HEK293 (cell line): ENCODE results near the gene ZNF48.

ENCODE experiments used
- CTCF ChIA-PET: fragments of 350-600 bp; formaldehyde crosslinking; extraction: SDS; loops from one replicate; lab custom pipeline; 2021; ENCODE audit warnings: antibody characterized with exemption; lab: Yijun Ruan, JAX
- POLR2A ChIA-PET: fragments of 300-600 bp; formaldehyde crosslinking; extraction: SDS; loops from one replicate; lab custom pipeline; 2020; ENCODE audit warnings: antibody characterized with exemption, inconsistent platforms; lab: Yijun Ruan, JAX
- H3K27ac ChIP-seq: fragments of 200-500 bp; sonication (Bioruptor generic); 2 replicates; pipeline ENCODE4 v1.5.1; 2014; ENCODE audit warnings: low read depth, low read length, control low read depth, inconsistent platforms; ENCODE audit errors: extremely low read depth
- H3K36me3 ChIP-seq, 2 experiments: fragments of 200-500 bp in 1 of 2; sonication (Bioruptor generic) in 1 of 2; 1 replicate in 1 of 2; 2 replicates in 1 of 2; pipeline ENCODE4 v1.5.1; 2014 to 2017; ENCODE audit warnings: inconsistent platforms in 2 of 2, low read length in 2 of 2; ENCODE audit not compliant: control insufficient read depth in 2 of 2, insufficient read depth in 1 of 2
- H3K4me1 ChIP-seq: fragments of 200-500 bp; sonication (Bioruptor generic); 2 replicates; pipeline ENCODE4 v1.5.1; 2014; ENCODE audit warnings: mild to moderate bottlenecking, low read length, inconsistent platforms; ENCODE audit not compliant: control insufficient read depth, insufficient read depth
- H3K4me3 ChIP-seq: 2 replicates; pipeline ENCODE4 v1.5.1; 2011; ENCODE audit warnings: low read depth, mild to moderate bottlenecking, control low read depth, low read length, moderate library complexity
- H3K9me3 ChIP-seq: fragments of 200-500 bp; sonication (Bioruptor generic); 2 replicates; pipeline ENCODE4 v1.5.1; 2014; ENCODE audit warnings: low read depth, low read length, inconsistent platforms; ENCODE audit not compliant: control insufficient read depth, insufficient read depth
- BCL11A ChIP-seq: fragments of 450-650 bp; formaldehyde crosslinking; IDR thresholded peaks from 2 replicates; pipeline ENCODE4 v1.5.1; 2016; ENCODE audit warnings: low read depth, missing biosample characterization, missing genetic modification characterization
- OSR2 ChIP-seq: fragments of 450-650 bp; formaldehyde crosslinking; IDR thresholded peaks from 2 replicates; pipeline ENCODE4 v1.5.1; 2016; ENCODE audit warnings: missing biosample characterization, missing genetic modification characterization
- SP3 ChIP-seq: fragments of 450-650 bp; formaldehyde crosslinking; IDR thresholded peaks from 2 replicates; pipeline ENCODE4 v1.5.1; 2016; ENCODE audit warnings: missing biosample characterization, missing genetic modification characterization
- YY1 ChIP-seq: fragments of 450-650 bp; formaldehyde crosslinking; IDR thresholded peaks from 2 replicates; pipeline ENCODE4 v1.5.1; 2018; ENCODE audit warnings: missing biosample characterization, missing genetic modification characterization
- ZIC2 ChIP-seq: fragments of 450-650 bp; formaldehyde crosslinking; IDR thresholded peaks from 2 replicates; pipeline ENCODE4 v1.5.1; 2016; ENCODE audit warnings: missing biosample characterization, missing genetic modification characterization
- ZNF10 ChIP-seq: fragments of 450-650 bp; formaldehyde crosslinking; IDR thresholded peaks from 2 replicates; pipeline ENCODE4 v1.5.1; 2017; ENCODE audit warnings: missing biosample characterization, missing genetic modification characterization
- ZNF133 ChIP-seq: fragments of 450-650 bp; formaldehyde crosslinking; IDR thresholded peaks from 2 replicates; pipeline ENCODE4 v1.5.1; 2016; ENCODE audit warnings: missing biosample characterization, missing genetic modification characterization
- ZNF223 ChIP-seq: fragments of 450-650 bp; formaldehyde crosslinking; IDR thresholded peaks from 2 replicates; pipeline ENCODE4 v1.5.1; 2016; ENCODE audit warnings: missing biosample characterization, missing genetic modification characterization
- ZNF366 ChIP-seq: fragments of 450-650 bp; formaldehyde crosslinking; conservative IDR thresholded peaks from 2 replicates; pipeline ENCODE4 v1.5.1; 2016; ENCODE audit warnings: missing biosample characterization, missing genetic modification characterization
- ZNF623 ChIP-seq: fragments of 450-650 bp; formaldehyde crosslinking; IDR thresholded peaks from 2 replicates; pipeline ENCODE4 v1.5.1; 2016; ENCODE audit warnings: missing biosample characterization, missing genetic modification characterization
- ZNF791 ChIP-seq: fragments of 450-650 bp; formaldehyde crosslinking; IDR thresholded peaks from 2 replicates; pipeline ENCODE4 v1.5.1; 2016; ENCODE audit warnings: missing biosample characterization, missing genetic modification characterization
- ZNF837 ChIP-seq: fragments of 450-650 bp; formaldehyde crosslinking; IDR thresholded peaks from 2 replicates; pipeline ENCODE4 v1.5.1; 2016; ENCODE audit warnings: missing biosample characterization, missing genetic modification characterization
- ZSCAN30 ChIP-seq: fragments of 450-650 bp; IDR thresholded peaks from 2 replicates; pipeline ENCODE4 v1.5.1; 2018; ENCODE audit warnings: missing biosample characterization, mild to moderate bottlenecking, missing genetic modification characterization, moderate library complexity
- TF ChIP-seq, protein P1 (sequence below): fragments of 450-650 bp; formaldehyde crosslinking; IDR thresholded peaks from 2 replicates; pipeline ENCODE4 v1.5.1; 2016; ENCODE audit warnings: missing biosample characterization, missing genetic modification characterization, borderline replicate concordance
- TF ChIP-seq, protein P2 (sequence below): fragments of 450-650 bp; formaldehyde crosslinking; IDR thresholded peaks from 2 replicates; pipeline ENCODE4 v1.5.1; 2016; ENCODE audit warnings: missing biosample characterization, missing genetic modification characterization
- TF ChIP-seq, protein P3 (sequence below): fragments of 450-650 bp; formaldehyde crosslinking; IDR thresholded peaks from 2 replicates; pipeline ENCODE4 v1.5.1; 2016; ENCODE audit warnings: missing biosample characterization, missing genetic modification characterization
- TF ChIP-seq, protein P4 (sequence below): fragments of 450-650 bp; formaldehyde crosslinking; IDR thresholded peaks from 2 replicates; pipeline ENCODE4 v1.5.1; 2016; ENCODE audit warnings: missing biosample characterization, missing genetic modification characterization
- TF ChIP-seq, protein P5 (sequence below): fragments of 450-650 bp; formaldehyde crosslinking; IDR thresholded peaks from 2 replicates; pipeline ENCODE4 v1.5.1; 2016; ENCODE audit warnings: missing biosample characterization, missing genetic modification characterization
- TF ChIP-seq, protein P6 (sequence below): fragments of 450-650 bp; formaldehyde crosslinking; IDR thresholded peaks from 2 replicates; pipeline ENCODE4 v1.5.1; 2016; ENCODE audit warnings: missing biosample characterization, missing genetic modification characterization

The ZNF48 gene

DNA sequence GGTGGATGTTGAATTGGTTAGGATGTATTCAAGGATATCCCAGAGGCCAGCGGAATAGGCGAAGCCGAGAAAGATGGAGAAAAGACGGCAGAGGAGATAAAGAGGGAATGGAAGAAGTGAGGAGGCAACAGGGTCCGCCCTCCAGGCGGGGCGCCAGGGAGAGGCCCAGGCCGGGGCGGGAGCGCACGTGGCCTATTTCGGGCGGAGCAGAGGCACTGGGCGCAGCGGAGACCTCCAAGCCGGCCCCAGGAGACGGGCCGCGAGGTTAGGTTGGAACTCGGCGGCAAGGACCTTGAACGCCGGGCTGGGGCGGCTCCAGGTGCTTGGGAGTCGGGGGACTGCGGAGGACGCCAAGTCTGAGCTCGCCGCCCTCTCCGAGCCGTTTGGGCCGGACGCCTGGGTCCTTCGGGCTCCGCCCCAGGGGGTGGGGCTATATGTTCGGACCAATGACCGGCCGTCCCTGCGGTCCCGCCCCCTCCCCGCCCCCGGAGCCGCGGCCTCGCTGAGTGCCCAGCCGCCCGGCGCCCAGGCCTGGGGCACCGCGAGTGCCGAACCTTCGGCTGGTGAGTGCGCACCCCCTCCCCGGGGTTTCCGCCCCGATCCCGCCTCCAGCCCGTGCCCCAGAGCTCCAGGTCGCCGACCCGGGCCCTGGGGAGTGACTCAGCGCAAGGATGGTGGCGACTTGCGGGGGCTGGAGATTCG is 12.0 kb downstream of the ZNF48 start, which contains the start of gene ZNF771 (continued):
- TF ChIP-seq, protein P1, sequence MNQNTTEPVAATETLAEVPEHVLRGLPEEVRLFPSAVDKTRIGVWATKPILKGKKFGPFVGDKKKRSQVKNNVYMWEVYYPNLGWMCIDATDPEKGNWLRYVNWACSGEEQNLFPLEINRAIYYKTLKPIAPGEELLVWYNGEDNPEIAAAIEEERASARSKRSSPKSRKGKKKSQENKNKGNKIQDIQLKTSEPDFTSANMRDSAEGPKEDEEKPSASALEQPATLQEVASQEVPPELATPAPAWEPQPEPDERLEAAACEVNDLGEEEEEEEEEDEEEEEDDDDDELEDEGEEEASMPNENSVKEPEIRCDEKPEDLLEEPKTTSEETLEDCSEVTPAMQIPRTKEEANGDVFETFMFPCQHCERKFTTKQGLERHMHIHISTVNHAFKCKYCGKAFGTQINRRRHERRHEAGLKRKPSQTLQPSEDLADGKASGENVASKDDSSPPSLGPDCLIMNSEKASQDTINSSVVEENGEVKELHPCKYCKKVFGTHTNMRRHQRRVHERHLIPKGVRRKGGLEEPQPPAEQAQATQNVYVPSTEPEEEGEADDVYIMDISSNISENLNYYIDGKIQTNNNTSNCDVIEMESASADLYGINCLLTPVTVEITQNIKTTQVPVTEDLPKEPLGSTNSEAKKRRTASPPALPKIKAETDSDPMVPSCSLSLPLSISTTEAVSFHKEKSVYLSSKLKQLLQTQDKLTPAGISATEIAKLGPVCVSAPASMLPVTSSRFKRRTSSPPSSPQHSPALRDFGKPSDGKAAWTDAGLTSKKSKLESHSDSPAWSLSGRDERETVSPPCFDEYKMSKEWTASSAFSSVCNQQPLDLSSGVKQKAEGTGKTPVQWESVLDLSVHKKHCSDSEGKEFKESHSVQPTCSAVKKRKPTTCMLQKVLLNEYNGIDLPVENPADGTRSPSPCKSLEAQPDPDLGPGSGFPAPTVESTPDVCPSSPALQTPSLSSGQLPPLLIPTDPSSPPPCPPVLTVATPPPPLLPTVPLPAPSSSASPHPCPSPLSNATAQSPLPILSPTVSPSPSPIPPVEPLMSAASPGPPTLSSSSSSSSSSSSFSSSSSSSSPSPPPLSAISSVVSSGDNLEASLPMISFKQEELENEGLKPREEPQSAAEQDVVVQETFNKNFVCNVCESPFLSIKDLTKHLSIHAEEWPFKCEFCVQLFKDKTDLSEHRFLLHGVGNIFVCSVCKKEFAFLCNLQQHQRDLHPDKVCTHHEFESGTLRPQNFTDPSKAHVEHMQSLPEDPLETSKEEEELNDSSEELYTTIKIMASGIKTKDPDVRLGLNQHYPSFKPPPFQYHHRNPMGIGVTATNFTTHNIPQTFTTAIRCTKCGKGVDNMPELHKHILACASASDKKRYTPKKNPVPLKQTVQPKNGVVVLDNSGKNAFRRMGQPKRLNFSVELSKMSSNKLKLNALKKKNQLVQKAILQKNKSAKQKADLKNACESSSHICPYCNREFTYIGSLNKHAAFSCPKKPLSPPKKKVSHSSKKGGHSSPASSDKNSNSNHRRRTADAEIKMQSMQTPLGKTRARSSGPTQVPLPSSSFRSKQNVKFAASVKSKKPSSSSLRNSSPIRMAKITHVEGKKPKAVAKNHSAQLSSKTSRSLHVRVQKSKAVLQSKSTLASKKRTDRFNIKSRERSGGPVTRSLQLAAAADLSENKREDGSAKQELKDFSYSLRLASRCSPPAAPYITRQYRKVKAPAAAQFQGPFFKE (tag by site-specific recombination) = no peak
- TF ChIP-seq, protein P2, sequence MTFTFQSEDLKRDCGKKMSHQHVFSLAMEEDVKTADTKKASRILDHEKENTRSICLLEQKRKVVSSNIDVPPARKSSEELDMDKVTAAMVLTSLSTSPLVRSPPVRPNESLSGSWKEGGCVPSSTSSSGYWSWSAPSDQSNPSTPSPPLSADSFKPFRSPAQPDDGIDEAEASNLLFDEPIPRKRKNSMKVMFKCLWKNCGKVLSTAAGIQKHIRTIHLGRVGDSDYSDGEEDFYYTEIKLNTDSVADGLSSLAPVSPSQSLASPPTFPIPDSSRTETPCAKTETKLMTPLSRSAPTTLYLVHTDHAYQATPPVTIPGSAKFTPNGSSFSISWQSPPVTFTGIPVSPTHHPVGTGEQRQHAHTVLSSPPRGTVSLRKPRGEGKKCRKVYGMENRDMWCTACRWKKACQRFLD (tag by site-specific recombination) = no peak

DNA sequence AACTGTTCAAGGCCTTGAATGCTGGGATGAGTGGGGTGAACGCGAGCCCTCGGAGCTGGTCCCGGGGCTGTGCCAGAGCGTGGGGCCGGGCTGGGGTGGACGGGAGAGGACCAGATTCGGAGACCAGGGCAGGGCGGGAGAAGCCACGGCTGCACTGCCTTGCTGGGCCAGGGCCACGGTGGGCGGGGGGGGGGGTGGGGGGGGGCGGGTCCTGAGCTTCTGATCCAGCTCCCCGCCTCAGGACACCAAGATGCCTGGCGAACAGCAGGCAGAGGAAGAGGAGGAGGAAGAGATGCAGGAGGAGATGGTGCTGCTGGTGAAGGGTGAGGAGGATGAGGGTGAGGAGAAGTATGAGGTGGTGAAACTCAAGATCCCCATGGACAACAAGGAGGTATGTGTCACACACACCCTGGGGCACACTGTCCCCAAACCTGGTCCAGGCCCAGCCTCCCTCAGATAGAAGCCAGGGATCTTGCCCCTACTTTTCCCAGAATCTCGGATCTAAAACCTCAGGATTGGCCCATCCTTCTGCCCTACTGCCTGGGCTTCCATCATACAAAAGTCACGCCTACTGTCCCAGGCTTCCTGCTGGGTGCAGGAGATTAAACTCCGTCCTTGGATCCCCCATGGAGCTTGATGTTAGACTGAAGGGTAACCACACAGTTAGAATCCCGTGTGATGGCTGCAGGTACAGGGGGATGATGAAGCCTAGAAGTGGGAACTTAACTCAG is 12.7 kb downstream of the ZNF48 start:
- H3K27ac ChIP-seq = peak overlapping the region; percentile 92
- TF ChIP-seq ZNF837 (tag by site-specific recombination) (no peak), ZIC2 (tag by site-specific recombination) (peak; percentile 87), ZNF133 (no peak), ZNF791 (tag by site-specific recombination) (no peak), BCL11A (no peak; the same call in 1 of the 2 replicates), OSR2 (peak; percentile 51), ZNF223 (tag by site-specific recombination) (no peak), ZNF366 (tag by site-specific recombination) (no peak), ZNF623 (no peak), SP3 (no peak), ZNF10 (tag by site-specific recombination) (no peak), YY1 (no peak), ZSCAN30 (no peak)
- TF ChIP-seq, protein P3, sequence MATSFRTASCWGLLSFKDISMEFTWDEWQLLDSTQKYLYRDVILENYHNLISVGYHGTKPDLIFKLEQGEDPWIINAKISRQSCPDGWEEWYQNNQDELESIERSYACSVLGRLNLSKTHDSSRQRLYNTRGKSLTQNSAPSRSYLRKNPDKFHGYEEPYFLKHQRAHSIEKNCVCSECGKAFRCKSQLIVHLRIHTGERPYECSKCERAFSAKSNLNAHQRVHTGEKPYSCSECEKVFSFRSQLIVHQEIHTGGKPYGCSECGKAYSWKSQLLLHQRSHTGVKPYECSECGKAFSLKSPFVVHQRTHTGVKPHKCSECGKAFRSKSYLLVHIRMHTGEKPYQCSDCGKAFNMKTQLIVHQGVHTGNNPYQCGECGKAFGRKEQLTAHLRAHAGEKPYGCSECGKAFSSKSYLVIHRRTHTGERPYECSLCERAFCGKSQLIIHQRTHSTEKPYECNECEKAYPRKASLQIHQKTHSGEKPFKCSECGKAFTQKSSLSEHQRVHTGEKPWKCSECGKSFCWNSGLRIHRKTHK (tag by site-specific recombination) = no peak
- TF ChIP-seq, protein P4, sequence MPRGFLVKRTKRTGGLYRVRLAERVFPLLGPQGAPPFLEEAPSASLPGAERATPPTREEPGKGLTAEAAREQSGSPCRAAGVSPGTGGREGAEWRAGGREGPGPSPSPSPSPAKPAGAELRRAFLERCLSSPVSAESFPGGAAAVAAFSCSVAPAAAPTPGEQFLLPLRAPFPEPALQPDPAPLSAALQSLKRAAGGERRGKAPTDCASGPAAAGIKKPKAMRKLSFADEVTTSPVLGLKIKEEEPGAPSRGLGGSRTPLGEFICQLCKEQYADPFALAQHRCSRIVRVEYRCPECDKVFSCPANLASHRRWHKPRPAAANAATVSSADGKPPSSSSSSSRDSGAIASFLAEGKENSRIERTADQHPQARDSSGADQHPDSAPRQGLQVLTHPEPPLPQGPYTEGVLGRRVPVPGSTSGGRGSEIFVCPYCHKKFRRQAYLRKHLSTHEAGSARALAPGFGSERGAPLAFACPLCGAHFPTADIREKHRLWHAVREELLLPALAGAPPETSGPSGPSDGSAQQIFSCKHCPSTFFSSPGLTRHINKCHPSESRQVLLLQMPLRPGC = no peak
- TF ChIP-seq, protein P5, sequence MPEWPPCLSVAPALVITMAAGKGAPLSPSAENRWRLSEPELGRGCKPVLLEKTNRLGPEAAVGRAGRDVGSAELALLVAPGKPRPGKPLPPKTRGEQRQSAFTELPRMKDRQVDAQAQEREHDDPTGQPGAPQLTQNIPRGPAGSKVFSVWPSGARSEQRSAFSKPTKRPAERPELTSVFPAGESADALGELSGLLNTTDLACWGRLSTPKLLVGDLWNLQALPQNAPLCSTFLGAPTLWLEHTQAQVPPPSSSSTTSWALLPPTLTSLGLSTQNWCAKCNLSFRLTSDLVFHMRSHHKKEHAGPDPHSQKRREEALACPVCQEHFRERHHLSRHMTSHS (tag by site-specific recombination) = no peak
- TF ChIP-seq, protein P6, sequence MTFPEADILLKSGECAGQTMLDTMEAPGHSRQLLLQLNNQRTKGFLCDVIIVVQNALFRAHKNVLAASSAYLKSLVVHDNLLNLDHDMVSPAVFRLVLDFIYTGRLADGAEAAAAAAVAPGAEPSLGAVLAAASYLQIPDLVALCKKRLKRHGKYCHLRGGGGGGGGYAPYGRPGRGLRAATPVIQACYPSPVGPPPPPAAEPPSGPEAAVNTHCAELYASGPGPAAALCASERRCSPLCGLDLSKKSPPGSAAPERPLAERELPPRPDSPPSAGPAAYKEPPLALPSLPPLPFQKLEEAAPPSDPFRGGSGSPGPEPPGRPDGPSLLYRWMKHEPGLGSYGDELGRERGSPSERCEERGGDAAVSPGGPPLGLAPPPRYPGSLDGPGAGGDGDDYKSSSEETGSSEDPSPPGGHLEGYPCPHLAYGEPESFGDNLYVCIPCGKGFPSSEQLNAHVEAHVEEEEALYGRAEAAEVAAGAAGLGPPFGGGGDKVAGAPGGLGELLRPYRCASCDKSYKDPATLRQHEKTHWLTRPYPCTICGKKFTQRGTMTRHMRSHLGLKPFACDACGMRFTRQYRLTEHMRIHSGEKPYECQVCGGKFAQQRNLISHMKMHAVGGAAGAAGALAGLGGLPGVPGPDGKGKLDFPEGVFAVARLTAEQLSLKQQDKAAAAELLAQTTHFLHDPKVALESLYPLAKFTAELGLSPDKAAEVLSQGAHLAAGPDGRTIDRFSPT (tag by site-specific recombination) = no peak

More for the DNA sequence above, 12.7 kb downstream of the ZNF48 start:
- peak overlapping the region; percentile 82 for H3K4me3 ChIP-seq
- peaks cover 6 to 38% of the 10 kb centered on the region in 2 experiments; a peak in 2 of 3 replicates for H3K36me3 ChIP-seq
- peaks cover 5% of the 10 kb centered on the region; the same call in 1 of the 2 replicates for H3K4me1 ChIP-seq
- POLR2A ChIA-PET = interaction anchor here (0.5 to 5.9 kb wide), 26 partner anchors 8 to 584 kb away, joined by 3 to 64 read pairs (median 4); partner anchors contain the start of genes ALDOA, CD2BP2, DCTPP1 and FBRS
- CTCF ChIA-PET = interaction anchor here (0.6 to 2.9 kb wide), 21 partner anchors 10 to 447 kb away, joined by 3 to 27 read pairs (median 5); partner anchors contain the start of genes DCTPP1, TBX6, TLCD3B and ZNF48
- no peaks in the 10 kb centered on the region for H3K9me3 ChIP-seq
